Stimulated activated CD4-positive, alpha-beta T cell treated with anti-CD3 and anti-CD28 coated beads, Interleukin-15, amount 100 ng/mL, for 24 hours (primary cell): ENCODE results near the gene SEMA4F.
A peak's percentile ranks its signal among the peaks of the same experiment; 100 is the strongest.
"Not testable (repeated sequence)": the region's sequence is repeated elsewhere in the genome, so short reads cannot be mapped to it uniquely, and the experiment has no call there.

Experiments
- DNase-seq: peaks from one replicate; pipeline ENCODE4 v3.0.0-alpha.2; 2020

The SEMA4F gene, protein sequence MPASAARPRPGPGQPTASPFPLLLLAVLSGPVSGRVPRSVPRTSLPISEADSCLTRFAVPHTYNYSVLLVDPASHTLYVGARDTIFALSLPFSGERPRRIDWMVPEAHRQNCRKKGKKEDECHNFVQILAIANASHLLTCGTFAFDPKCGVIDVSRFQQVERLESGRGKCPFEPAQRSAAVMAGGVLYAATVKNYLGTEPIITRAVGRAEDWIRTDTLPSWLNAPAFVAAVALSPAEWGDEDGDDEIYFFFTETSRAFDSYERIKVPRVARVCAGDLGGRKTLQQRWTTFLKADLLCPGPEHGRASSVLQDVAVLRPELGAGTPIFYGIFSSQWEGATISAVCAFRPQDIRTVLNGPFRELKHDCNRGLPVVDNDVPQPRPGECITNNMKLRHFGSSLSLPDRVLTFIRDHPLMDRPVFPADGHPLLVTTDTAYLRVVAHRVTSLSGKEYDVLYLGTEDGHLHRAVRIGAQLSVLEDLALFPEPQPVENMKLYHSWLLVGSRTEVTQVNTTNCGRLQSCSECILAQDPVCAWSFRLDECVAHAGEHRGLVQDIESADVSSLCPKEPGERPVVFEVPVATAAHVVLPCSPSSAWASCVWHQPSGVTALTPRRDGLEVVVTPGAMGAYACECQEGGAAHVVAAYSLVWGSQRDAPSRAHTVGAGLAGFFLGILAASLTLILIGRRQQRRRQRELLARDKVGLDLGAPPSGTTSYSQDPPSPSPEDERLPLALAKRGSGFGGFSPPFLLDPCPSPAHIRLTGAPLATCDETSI

DNA sequence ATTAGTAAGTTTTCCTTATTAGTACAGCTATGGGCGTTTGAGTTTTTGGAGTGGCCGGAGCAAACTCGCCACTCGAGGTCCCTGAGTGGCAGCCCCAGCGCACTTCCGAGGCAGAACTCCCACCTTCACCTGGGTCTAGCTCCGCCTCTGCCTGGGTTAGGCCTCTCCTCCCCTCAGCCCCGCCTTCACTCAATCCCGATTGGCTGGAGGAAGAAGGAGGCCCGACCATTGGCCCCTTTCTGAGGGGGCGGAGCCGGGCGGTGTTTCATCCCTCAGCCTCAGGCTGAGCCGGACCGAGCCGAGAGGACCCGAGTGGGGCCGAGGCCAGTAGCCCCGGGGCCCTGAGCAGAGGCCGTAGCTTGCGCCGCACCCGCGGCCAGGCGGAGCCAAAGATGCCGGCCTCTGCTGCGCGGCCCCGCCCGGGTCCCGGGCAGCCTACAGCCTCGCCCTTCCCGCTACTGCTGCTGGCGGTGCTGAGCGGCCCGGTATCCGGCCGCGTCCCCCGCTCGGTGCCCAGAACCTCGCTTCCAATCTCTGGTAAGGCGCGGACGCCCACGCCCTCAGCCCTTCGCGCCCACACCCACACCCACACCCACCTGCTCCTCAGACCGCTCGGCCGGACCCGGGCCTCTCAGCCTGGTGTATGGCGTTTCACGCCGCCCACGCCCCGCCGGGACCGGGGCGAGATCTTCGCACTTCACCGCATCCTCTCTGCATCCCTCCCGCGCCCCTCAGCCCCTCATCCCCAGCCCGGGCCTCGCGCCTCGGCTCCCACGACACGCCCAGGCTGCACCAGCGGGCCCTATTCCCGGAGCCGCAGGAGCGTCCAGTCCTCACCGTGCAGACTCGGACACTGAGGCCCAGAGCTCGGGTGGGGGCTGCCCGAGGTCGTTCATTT is at the start of gene SEMA4F:
TSS of gene SEMA4F (plus strand) at position 263 of the 898 bp plus-strand sequence. CDS start at position 393, 130 bp downstream.
- DNase-seq: peak; percentile 98

DNA sequence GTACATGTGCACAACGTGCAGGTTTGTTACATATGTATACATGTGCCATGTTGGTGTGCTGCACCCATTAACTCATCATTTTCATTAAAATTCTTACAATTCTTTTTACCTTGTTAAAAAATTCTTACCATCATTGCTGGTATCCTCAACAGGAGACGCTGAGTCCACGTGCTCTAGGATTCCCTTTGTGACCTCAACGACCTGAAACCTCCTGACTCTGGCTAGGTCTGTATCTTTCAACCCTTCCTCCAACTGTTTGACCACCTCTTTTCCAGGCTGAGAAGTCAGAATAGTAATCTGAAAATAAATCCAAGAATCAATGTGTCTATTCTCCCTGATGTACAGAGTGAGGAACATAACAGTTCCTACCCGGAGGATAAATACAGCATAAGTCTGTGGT is 47.1 kb upstream of the SEMA4F start:
- DNase-seq: no peak

DNA sequence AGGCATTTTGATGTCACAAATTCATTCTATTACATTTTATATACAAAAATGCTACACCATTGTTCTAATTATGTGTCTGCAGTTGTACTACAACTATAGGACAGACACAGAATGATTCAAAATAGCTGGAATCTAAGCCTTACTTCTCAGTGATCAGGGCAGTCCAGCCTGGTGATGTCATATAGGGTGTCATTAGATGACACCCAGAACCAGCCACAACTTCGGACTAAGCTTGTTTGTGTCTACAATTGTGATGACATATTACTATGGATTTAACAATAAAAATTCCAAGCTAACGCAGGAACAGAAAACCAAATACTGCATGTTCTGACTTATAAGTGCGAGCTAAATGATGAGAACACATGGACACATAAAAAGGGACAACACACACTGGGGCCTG is 36.9 kb upstream of the SEMA4F start:
- no peak for DNase-seq

DNA sequence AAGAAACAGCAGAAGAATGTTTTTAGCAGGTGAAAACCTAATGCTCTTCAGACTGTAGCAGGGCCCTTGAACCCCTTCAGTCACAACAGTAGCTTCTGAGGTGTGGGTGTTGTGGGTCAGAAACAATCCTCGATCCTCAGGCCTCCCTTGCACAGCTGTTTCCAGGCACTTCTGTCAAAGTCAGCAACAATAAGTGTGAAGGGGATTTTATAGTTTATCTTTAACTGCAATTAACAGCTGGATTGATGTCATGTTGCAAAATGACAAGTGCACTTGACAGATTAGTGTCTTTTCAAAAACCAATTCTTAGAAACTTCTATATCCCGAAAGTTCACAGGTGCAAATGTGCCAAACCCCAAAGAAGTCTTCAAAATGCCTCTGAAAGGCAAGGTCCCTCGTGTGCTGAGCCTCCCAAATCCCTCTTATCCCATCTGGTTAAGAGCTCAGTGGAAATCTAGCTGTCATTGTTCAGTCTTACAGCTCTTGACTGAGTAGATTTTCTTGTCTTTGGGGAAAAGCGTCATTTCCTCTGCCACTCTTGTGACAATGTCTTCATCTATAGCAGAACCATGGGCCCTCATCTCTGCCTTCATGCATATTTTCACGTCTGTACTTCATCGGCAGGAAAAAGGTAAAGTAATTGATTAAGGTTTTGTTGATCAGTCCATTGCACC is 35.5 kb upstream of the SEMA4F start:
- DNase-seq: no peak

DNA sequence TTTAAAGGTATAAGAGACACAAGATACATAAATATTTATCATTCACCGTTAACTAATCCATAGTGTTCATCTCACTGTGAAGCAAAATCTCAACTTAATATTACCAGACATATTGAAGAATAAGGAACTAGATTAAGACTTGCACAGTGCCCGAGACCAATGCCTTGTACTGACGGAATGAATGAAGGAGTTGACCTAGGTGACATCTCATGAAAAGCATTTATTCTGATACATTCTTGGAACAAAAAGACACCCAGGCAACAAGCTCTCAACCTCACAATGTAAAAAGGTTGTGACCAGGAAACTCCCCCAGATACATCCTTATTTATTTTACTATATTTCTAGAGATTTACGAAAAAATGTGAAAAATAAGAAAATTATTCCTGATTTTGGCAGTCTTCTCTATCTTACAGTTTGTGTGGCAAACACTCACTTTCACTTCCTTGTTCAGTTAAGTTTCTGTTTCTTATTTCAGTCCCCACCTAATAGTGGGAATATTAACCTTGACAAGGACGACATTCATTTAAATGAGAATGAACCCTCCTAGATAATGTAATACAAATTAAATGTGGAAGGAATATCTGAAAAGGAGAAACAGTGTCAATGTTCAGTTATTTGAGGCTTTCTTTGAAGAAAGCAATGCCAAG is 34.3 kb upstream of the SEMA4F start:
- DNase-seq: no peak

DNA sequence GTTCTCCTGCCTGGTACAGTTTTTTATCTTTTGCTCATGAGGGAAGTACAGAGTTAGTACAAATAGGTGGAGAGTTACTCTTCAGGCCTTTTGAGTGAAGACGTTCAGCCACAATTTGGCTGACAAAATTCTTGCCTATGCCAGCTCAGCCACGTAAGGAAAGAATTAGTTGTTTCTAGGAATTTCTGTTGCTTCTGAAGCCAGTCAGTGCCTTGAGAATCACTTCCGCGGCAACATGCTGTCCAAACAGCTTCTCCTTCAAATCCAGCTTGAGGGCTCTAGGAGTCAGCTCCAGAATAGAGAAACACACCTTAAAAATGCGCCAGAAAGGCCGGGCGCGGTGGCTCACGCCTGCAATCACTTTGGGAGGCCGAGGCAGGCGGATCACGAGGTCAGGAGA is 33.4 kb upstream of the SEMA4F start:
- no peak for DNase-seq

DNA sequence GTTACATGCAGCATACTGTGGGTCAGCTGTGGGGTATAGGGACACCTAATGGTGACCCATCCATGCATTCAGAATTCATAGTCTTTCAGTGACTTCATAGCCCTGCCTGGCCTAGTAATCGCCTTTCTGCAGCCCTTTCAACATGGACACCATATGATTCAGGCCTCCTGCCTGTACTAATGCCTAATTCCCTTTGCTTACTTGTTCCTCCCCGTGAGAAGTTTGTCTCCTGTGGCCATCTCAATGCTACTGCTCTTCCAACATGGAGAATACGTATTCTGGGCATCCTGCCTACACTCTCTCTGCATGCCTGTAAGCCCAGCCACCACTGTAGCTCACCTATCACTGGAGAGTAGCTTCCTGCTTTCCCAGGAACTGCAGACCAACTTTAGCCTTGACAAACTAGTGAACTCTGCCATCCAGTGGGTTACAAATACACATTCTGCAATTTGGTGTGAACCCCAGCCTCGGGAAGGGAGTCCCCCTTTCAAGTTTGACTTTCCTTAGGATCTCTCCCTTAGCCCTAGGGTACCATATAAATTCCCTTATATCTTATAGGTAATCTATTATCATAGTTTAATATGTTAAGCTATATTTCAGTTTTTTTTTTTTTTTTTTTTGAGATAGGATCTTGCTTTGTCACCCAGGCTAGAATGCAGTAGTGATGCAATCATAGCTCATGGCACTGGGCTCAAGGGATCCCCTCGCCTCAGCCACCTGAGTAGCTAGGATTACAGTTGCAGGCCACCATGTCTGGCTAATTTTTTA is 28.2 kb upstream of the SEMA4F start:
- DNase-seq: no peak

DNA sequence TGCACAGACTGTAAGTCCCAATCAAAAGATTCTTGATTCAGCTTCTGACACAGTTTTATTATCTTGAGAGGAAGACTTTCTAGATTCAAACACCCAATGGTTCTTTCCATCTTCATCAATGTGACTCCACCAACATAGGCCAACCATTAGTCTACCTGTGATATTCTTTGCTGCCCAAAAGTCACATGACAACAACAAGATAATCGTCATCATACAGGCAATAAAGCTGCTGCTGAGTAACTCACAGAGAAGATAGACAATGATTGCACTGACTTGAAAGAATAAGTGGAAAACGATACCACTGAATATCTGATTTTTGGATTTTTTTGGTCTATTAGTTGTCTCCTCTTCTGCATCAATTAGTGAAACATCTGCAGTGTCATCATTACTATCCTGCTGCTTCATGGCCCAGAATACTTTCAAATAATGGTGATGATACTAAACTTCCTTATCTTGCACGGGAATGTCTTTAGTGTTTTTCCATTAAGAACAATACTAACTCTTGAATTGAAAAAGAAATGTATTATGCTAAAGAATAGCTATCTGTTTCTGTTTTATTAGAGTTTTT is 25.4 kb upstream of the SEMA4F start:
- DNase-seq: no peak

DNA sequence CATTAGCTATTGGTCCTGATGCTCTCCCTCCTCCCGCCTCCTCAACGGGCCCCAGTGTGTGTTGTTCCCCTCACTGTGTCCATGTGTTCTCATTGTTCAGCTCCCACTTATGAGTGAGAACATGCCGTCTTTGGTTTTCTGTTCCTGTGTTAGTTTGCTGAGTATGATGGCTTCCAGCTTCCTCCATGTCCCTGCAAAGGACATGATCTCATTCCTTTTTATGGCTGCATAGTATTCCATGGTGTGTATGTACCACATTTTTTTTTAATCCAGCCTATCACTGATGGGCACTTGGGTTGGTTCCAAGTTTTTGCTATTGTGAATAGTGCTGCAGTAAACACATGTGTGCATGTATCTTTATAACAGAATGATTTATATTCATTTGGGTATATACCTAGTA is 23.6 kb upstream of the SEMA4F start:
- not testable (repeated sequence) for DNase-seq

DNA sequence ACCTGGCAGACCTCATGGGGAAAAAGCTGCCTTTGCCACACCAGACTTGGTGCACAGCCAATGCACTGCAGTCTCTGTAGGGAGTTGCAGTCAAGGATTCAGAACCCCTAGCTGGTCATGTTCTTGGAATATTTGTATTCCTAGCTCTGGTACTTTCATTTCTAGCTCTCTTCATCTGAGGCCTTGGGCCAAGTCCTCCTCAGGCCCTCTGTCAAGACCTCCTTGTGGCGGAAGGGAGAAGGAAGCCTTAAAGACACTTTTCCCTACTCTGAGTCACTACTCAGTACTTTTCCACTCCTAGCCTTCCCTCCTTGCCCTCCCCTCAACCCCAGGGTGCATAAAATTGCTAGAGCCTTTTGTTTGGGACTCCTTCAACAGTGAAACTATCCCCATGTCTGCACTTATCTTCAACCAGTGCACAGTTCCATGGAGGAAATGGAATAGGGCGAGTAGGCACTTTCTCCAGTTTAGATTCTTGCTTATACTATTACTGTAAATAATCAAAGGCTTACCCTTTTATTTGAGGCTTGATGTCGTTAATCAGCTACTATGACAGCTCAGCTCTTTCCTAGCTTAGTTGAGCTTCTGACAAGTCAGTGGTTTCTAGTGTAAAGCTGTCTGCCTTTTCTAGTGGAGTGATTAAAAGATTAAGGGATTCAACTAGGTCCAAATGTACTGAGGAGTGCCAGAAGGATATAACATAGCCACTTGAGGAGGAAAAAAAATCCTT is 21.7 kb upstream of the SEMA4F start:
- DNase-seq: no peak

DNA sequence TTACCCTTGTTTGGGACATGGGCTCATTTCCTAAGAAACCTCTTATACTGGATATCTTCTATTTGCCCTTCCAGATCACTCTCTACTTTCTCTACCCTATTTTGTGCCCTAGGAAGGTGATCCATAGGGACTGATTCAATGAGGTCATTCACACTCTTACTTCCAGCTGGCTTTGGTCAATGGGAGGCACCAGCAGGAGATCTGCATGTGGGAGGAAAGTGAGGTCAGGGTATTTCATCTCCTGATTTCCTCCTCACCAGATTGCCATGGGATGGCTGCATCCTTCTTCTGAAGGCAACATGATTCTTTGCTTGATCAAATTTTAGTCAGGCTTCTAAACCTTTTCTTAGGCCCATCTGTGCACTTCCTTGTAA is 21.1 kb upstream of the SEMA4F start:
- DNase-seq: no peak

DNA sequence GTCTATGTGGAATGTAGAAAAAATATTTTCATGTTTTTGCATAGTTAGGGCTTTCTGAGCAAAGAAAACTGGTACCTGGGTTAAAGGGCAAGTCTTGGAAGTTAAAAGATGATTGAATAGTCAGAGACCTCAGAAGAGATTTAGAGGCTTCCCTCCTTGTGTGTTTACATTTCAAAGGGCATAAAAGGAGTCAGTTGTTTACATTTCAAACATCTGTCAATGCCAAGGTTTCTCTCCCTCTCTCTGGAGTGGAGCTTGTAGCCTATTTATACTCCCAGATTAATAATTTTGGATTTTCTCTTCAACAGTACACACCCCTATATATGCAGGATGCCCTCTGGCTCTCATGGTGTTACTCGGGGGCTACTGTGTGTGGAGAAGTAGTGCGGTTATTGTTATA is 14.5 kb upstream of the SEMA4F start:
- no peak for DNase-seq

DNA sequence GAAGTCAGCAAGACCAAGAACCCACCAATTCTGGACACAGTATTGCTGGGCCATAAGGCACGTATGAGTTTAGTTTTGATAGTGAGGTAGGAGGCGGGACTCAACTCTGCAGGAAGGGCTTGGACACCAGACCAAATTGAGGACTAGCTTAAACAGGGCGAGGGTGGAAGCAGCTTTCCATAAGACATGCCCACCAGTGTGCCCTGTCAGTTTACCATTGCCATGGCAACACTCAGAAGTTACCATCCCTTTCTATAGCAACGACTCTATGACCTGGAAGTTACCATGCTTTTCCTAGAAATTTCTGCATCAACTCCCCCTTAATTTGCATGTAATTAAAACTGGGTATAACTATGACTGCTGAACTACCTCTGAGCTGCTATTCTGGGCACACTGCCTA is 8.7 kb upstream of the SEMA4F start:
- no peak for DNase-seq

DNA sequence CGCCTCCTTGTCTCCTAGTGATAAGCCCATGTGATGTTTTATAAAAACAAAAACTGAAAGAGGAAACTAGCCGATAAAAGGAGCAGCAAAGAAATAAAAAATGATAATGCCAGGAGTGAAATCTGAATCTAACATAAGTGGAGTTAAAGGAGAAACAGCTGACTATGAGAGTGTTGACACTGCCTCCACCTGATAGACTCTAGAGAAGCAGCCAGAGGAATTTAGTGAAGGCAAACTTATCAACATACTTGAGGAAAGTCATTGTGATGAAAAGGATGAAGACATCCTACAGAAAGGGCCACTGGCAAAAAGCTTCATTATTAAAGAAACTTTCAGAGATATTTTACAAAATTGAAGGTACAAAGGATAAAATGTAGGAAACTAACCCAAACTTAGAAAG is 7.8 kb upstream of the SEMA4F start:
- DNase-seq: no peak

DNA sequence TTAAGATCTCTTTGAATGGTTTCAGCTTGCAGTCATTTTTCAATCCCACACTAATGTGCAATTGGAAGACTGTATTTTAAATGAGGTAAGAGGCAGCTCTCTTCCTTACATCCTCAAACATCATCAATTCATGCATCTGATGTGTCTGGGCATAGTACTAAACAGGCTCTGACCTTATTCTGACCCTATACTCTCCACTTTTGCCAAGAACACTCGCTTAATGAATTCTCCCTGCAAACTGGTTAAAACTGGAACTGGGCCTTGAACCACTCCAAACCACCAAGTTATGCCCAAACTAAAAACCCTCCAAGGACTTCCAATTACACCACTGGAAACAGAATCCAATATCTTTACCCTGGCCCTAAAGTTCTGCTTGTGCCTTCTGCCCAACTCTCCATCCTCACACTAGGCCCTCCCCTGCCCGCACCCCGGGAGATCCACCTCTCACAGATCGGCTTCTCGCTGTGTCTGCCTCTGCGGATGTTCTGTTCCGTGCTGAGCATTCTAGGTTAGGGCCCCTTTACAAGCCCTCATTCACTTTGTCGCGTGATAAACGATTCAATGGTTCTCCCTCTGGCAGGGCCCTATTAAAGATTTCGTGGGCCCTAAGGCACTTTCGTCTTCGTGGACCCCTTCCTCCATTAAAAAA is 7.1 kb upstream of the SEMA4F start:
- DNase-seq: no peak

DNA sequence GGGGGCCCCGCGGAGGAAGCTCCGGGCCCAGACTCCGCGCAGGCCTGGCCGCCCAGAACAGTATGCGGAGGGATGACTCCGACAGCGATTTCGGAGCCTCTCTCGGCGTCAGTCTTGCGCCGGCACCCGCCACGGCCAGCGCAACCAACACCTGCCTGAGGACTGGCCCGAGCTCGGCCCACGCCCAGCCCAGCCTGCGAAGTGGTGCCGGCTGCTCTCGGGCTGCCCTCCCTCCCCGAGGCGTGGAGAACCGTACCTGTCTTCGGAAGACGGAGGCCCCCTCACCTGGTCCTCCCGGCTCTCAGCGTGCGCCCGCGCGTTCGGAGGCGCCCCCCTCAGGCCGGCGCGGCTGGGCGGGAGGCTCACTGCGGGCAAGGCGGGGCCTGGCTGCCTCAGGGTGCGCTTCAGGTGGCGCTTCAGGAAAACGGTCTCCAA is 6.0 kb upstream of the SEMA4F start, which contains the start of gene M1AP:
TSS of gene M1AP (minus strand) at position 322 of the 435 bp plus-strand sequence. CDS start 8,055 bp downstream, outside the sequence.
- DNase-seq: peak; percentile 20

DNA sequence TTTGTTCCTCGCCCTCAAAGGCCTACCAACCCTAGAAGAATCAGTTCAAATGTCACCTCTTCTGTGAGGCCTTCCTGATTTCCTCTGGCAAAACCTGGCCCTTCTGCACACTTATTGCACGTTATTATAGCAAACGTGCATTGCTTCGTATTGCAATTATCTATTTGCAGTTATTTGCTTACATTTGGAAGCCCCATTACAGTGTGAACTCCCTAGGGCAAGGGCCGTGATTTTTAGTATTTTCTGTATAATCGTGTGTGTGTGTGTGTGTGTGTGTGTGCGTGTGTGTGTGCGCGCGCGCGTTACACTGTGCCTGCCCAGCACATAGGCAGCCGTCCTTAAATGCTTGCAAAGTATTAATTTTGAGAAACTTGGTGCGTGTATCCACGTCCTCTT is 460 bp upstream of the SEMA4F start:
- no peak for DNase-seq

DNA sequence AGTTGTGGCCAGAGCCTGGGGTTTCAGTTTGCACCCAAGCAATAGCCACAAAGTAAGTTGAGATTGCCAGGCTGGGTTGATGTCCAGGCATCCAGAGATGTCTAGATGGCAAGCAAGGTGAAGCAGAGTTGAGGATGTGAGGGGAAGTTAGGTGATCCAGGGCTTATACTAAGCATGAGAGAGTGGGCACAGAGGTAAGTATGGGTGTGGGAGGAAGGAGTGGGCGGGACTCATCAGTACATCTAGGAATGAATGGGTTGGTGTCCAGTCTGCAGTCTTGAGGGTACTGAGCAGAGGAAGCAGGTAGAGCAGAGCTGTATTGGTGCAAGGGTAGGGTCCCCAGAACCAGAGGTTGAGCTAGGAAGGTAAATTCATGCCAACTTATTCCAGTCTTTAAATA is 1.5 kb downstream of the SEMA4F start:
- DNase-seq: no peak

DNA sequence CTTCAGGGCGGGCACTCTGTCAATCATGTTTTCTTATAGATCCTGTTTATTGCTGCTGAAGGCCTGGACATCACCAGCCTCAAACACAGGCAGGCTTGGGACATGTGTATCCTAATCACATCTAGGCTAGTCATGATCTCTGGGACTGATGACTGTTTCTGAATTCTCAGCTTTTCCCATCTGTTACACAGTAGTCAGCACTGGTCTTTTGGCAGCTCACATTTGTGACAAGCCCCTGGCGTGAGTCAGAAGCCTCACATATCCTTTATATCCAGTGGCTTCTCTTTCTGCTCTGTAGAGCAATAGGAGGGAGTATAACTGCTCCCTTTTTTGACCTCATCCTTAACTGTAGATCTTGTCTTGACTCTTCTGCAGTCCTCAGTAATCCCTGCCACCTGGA is 4.5 kb downstream of the SEMA4F start:
- no peak for DNase-seq

DNA sequence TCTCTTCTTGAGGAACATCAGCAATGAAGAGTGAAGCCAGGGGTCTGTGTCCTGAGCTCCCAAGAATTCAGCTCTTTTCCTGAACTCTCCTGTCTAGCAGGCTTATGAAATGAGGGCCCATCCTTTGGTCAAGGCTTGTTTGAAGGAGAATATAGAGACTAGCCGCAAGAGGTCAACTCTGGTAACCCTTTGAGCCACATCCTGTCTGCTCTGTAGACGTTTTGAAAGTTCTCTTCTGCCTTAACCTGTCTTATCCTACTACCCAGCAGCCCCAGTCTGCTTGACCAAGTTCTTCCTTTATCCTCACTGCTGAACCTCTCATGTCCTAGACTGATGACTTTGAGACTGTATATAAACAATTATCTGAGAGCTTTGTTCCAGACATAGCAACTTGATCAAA is 5.4 kb downstream of the SEMA4F start:
- no peak for DNase-seq
